Fibroblast of lung (primary cell): ENCODE results near the gene BRINP2. TPM values are rescaled to one million over a fixed set of nuclear protein-coding genes. Genes with fewer than 3 reads are reported as not detected.

Experiments
- DNase-seq, 2 donors: peaks; one replicate each; pipeline versions ENCODE4 v3.0.0 to v3.0.0-alpha.2; 2010; ENCODE audit warnings: low read depth in 2 of 2
- H2AFZ ChIP-seq: 2 replicates; pipeline ENCODE4 v1.5.1; 2012; ENCODE audit warnings: low read length, control low read depth, inconsistent platforms
- H3K27ac ChIP-seq: 2 replicates; pipeline ENCODE4 v1.5.1; 2011; ENCODE audit warnings: low read length, control low read depth; ENCODE audit not compliant: insufficient read depth
- H3K27me3 ChIP-seq: 2 replicates; pipeline ENCODE4 v1.5.1; 2011; ENCODE audit warnings: mild to moderate bottlenecking, low read length; ENCODE audit not compliant: control insufficient read depth, insufficient read depth
- H3K36me3 ChIP-seq: 2 replicates; pipeline ENCODE4 v1.5.1; 2011; ENCODE audit warnings: low read length; ENCODE audit not compliant: control insufficient read depth, insufficient read depth
- H3K4me1 ChIP-seq: 2 replicates; pipeline ENCODE4 v1.5.1; 2011; ENCODE audit warnings: low read length; ENCODE audit not compliant: control insufficient read depth, insufficient read depth; ENCODE audit errors: extremely low read depth
- H3K4me2 ChIP-seq: 2 replicates; pipeline ENCODE4 v1.5.1; 2011; ENCODE audit warnings: low read length, control low read depth; ENCODE audit not compliant: insufficient read depth; ENCODE audit errors: extremely low read depth
- H3K4me3 ChIP-seq, 4 experiments: fragments of 200-600 bp in 1 of 4; sonication (generic) in 1 of 4; replicated peaks in 1 of 4; 2 replicates each; pipeline ENCODE4 v1.5.1; 2011 to 2016; ENCODE audit warnings: low read length in 4 of 4, low read depth in 3 of 4, mild to moderate bottlenecking in 3 of 4, control low read depth in 2 of 4, inconsistent platforms in 1 of 4, mixed read lengths in 1 of 4; ENCODE audit not compliant: insufficient read depth in 1 of 4; ENCODE audit errors: control extremely low read depth in 1 of 4
- H3K79me2 ChIP-seq: 2 replicates; pipeline ENCODE4 v1.5.1; 2012; ENCODE audit warnings: mild to moderate bottlenecking, low read length, inconsistent platforms; ENCODE audit not compliant: control insufficient read depth, insufficient read depth
- H3K9ac ChIP-seq: 2 replicates; pipeline ENCODE4 v1.5.1; 2011; ENCODE audit warnings: mild to moderate bottlenecking, low read length, control low read depth; ENCODE audit not compliant: insufficient read depth
- H3K9me3 ChIP-seq: 2 replicates; pipeline ENCODE4 v1.5.1; 2012; ENCODE audit warnings: low read depth, low read length; ENCODE audit not compliant: control insufficient read depth, insufficient read depth
- H4K20me1 ChIP-seq: 2 replicates; pipeline ENCODE4 v1.5.1; 2011; ENCODE audit warnings: low read length; ENCODE audit not compliant: control insufficient read depth, insufficient read depth; ENCODE audit errors: extremely low read depth
- CTCF ChIP-seq, 2 donors: IDR thresholded peaks in 1 of 2; conservative IDR thresholded peaks in 1 of 2; 1 replicate in 1 of 2; 2 replicates in 1 of 2; pipeline ENCODE4 v1.5.1; 2011 to 2012; ENCODE audit warnings: low read length in 2 of 2, control low read depth in 1 of 2, inconsistent platforms in 1 of 2, low read depth in 1 of 2, mild to moderate bottlenecking in 1 of 2
- EZH2 ChIP-seq: IDR thresholded peaks from 2 replicates; pipeline ENCODE4 v1.5.1; 2012; ENCODE audit warnings: low read length, control low read depth, mild to moderate bottlenecking; ENCODE audit errors: missing control alignments
- polyA minus RNA-seq: library from RNA; depleted of rRNA, polyadenylated mRNA; stranded (reverse); fragments of >200 nt; gene quantifications from 2 replicates; pipeline ENCODE4 v1.2.3, GENCODE V29; 2011; ENCODE audit warnings: low replicate concordance
- polyA plus RNA-seq, 2 donors: library from polyadenylated mRNA; depleted of rRNA in 1 of 2; stranded (reverse) in 1 of 2; unstranded in 1 of 2; fragments of >200 nt; gene quantifications; 2 replicates each; pipeline ENCODE4 v1.2.1, GENCODE V29; 2011 to 2012; ENCODE audit warnings: missing spikeins in 1 of 2
- total RNA-seq: library from RNA; depleted of rRNA; stranded (reverse); fragments of >200 nt; gene quantifications from 2 replicates; pipeline ENCODE4 v1.2.1, GENCODE V29; 2014

Gene BRINP2
- total RNA-seq: under 0.01 and 0.26 TPM in 2 replicates
- polyA plus RNA-seq: 0.02 and 0.21 TPM in 2 replicates
- 0.05 and 0.51 TPM in 2 replicates for polyA plus RNA-seq (2012)
- polyA minus RNA-seq: not detected in 2 replicates

- H3K27me3 ChIP-seq: peaks cover 49% of the 10 kb centered on the region
Observed at GRCh38 chr1:177170756-177171535, at the start of gene BRINP2. Gene BRINP2, plus strand, starts transcription at chr1:177170958. Its CDS starts 58,919 bp downstream, at chr1:177229877.

GRCh38 chr1:177122461-177123251, 48.1 kb upstream of the BRINP2 start:
- H4K20me1 ChIP-seq: no peaks in the 10 kb centered on the region
- H3K4me2 ChIP-seq: no peak overlapping the region
- H3K27ac ChIP-seq: no peak overlapping the region
- TF ChIP-seq CTCF (conservative IDR thresholded peaks at IDR 0.05 in 1 of 2, IDR thresholded peaks at IDR 0.05 in 1 of 2; ENCODE audit: low read depth in 1 of 2, low read length in 2 of 2): no peak
- no peak for TF ChIP-seq EZH2
- H3K9me3 ChIP-seq: no peaks in the 10 kb centered on the region
- no peak overlapping the region for H3K9ac ChIP-seq
- no peaks in the 10 kb centered on the region for H3K79me2 ChIP-seq
- H3K36me3 ChIP-seq: no peaks in the 10 kb centered on the region
- H3K4me3 ChIP-seq: no peak overlapping the region
- H2AFZ ChIP-seq: no peak overlapping the region
- no peak for DNase-seq
- no peaks in the 10 kb centered on the region for H3K4me1 ChIP-seq
- no peaks in the 10 kb centered on the region for H3K27me3 ChIP-seq

More at GRCh38 chr1:177170756-177171535, at the start of gene BRINP2:
- Histone ChIP-seq H3K4me3 (peak within 1 kb of the TSS; percentile 27 to 53 (median 44)), H3K27ac (no peak within 1 kb of the TSS), H3K36me3 (no peaks in the 10 kb centered on the region), H3K79me2 (no peaks in the 10 kb centered on the region), H3K9ac (no peak within 1 kb of the TSS), H4K20me1 (no peaks in the 10 kb centered on the region), H2AFZ (peak within 1 kb of the TSS; percentile 56), H3K9me3 (no peaks in the 10 kb centered on the region), H3K4me1 (peaks cover 5% of the 10 kb centered on the region), H3K4me2 (peak within 1 kb of the TSS; percentile 87)
- TF ChIP-seq CTCF (conservative IDR thresholded peaks at IDR 0.05 in 1 of 2, IDR thresholded peaks at IDR 0.05 in 1 of 2; ENCODE audit: low read depth in 1 of 2, low read length in 2 of 2): no peak
- peak; percentile 69 for TF ChIP-seq EZH2
- peak; percentile 26 to 37 for DNase-seq
